Heart left ventricle (tissue), 13 donors: ENCODE results near the gene GCLM.

Source experiments
- CTCF ChIP-seq, 12 donors: fragments of 200-600 bp; sonication (generic) in 4 of 12; IDR thresholded peaks; one replicate each; pipeline versions ENCODE4 v1.5.0 to v1.8.0; 2018 to 2022; ENCODE audit warnings: antibody characterized with exemption in 12 of 12, mild to moderate bottlenecking in 5 of 12
- POLR2A ChIP-seq, 2 donors: fragments of 450-650 bp; IDR thresholded peaks; one replicate each; pipeline ENCODE4 v1.6.1; 2017; ENCODE audit warnings: antibody characterized with exemption in 2 of 2, mild to moderate bottlenecking in 2 of 2, moderate library complexity in 2 of 2
- donor health status: ischemic (EF 13 %, LVEDD 7.1; RV severe dilation, severe dysfunction).
- donor health status: DM: no; HTN: yes; CAD: no.
- donor health status: DM: no; HTN: no; CAD: no.
- donor health status: ischemic (EF 25% LVEDD 6.9; RV normal size, moderate dysfunction).
- donor health status: ischemic (EF 25% LVEDD 5.7; RV mildly dilated, moderate dysfunction).
- donor health status: ischemic (EF 35%, LVEDD 5.7; RV mildly dilated, moderate dysfunction).
- donor health status: nonischemic (EF 11% LVEDD 7.7; RV severe dilation, severe dysfunction).
- donor health status: DM: yes; HTN: yes; CAD: no.
- donor health status: PGD.
- donor health status: ischemic (EF 29% LVEDD 5.4; RV normal size, mild dysfunction).
- donor health status: nonischemic (EF 23%, LVEDD 6.1; RV moderate dilation, normal function).

- TF ChIP-seq CTCF (IDR thresholded peaks at IDR 0.05) (no peak), POLR2A (IDR thresholded peaks at IDR 0.05) (no peak)
Observed at GRCh38 chr1:93905051-93905450, 4.2 kb downstream of the GCLM start.
